ENCODE measurements around the gene APOA1.

Gene APOA1

GRCh38 chr11:116876656-116877055 is 39.2 kb upstream of the APOA1 start:
- POLR2A ChIA-PET, result interaction anchor here (1.6 kb wide), 1 partner anchor 222 kb away, joined by 3 read pairs; no protein-coding TSS in a partner anchor
- TF ChIP-seq SUZ12 (IDR thresholded peaks at IDR 0.05) (no peak), HDGF (IDR thresholded peaks at IDR 0.05; ENCODE audit: borderline replicate concordance) (no peak), BHLHE40 (IDR thresholded peaks at IDR 0.05; ENCODE audit: borderline replicate concordance) (no peak), TARDBP (IDR thresholded peaks at IDR 0.05) (no peak), LEF1 (IDR thresholded peaks at IDR 0.05; ENCODE audit: borderline replicate concordance) (no peak), ARNT (IDR thresholded peaks at IDR 0.05) (no peak), PKNOX1 (IDR thresholded peaks at IDR 0.05) (no peak), FOXA1 (IDR thresholded peaks at IDR 0.05) (no peak), L3MBTL2 (conservative IDR thresholded peaks at IDR 0.05) (no peak), ZNF384 (IDR thresholded peaks at IDR 0.05) (no peak), FOXM1 (IDR thresholded peaks at IDR 0.05; ENCODE audit: borderline replicate concordance) (no peak), SP1 (IDR thresholded peaks at IDR 0.05) (no peak), CTBP1 (IDR thresholded peaks at IDR 0.05; ENCODE audit: borderline replicate concordance) (no peak), NFRKB (IDR thresholded peaks at IDR 0.05) (no peak), FOXK2 (IDR thresholded peaks at IDR 0.05) (no peak)
- CTCF ChIA-PET, result no interaction called here
- no peak for DNase-seq (ENCODE audit: extremely low spot score)

DNA sequence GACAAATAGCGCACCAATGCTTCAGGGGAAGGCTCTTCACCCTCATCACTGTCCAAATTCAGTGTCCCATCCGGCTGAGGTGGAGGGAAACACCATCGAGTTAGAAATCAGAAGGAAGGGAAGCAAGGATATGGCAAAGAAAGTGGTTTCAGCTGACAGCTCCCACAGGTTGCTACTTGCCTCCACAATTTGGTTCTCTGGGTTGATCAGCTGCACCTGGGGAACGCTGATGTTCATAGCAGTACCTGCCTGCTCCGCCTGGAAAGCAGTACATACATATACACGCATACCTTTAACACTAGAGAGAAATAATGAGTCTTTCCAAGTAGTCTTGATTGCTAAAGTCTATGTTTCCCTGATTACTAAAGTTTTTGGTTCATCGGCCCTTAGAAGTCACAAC is 37.8 kb upstream of the APOA1 start:
- ChIA-PET CTCF (no interaction called here), POLR2A (no interaction called here)
- no peak for TF ChIP-seq NFRKB (IDR thresholded peaks at IDR 0.05)
- TF ChIP-seq HDGF (IDR thresholded peaks at IDR 0.05; ENCODE audit: borderline replicate concordance), result no peak
- TF ChIP-seq ELF4 (IDR thresholded peaks at IDR 0.05), result no peak
- no peak for TF ChIP-seq LEF1 (IDR thresholded peaks at IDR 0.05; ENCODE audit: borderline replicate concordance)
- no peak for TF ChIP-seq CTBP1 (IDR thresholded peaks at IDR 0.05; ENCODE audit: borderline replicate concordance)
- no peak for TF ChIP-seq FOXM1 (IDR thresholded peaks at IDR 0.05; ENCODE audit: borderline replicate concordance)
- TF ChIP-seq SUZ12 (IDR thresholded peaks at IDR 0.05), result no peak
- no peak for TF ChIP-seq FOXK2 (IDR thresholded peaks at IDR 0.05)
- TF ChIP-seq BHLHE40 (IDR thresholded peaks at IDR 0.05; ENCODE audit: borderline replicate concordance), result no peak
- no peak for TF ChIP-seq SP1 (IDR thresholded peaks at IDR 0.05)
- TF ChIP-seq FOXA1 (IDR thresholded peaks at IDR 0.05), result no peak
- DNase-seq (ENCODE audit: extremely low spot score), result no peak

DNA sequence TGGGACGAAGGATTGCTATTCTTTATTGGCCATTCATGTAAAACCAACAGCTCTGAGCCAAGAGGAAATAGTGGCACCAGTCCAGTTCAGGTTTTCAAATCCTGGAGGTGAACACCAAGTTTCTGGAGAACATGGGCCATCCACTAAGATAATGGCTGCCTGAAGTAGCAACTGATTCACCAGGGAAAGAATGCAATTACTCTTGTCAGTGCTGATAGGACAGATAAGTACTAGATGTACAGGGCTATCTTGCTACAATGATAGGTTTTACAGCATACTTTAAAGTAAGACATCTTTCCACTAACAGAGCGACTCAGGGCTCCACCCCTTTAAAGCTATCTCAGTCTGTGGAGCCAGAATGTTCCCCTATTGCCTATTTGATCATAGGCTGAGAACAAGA is 36.8 kb upstream of the APOA1 start:
- no peak for DNase-seq (ENCODE audit: extremely low spot score)
- CTCF ChIA-PET, result no interaction called here
- no peak for TF ChIP-seq FOXK2 (IDR thresholded peaks at IDR 0.05)
- no peak for TF ChIP-seq ELF4 (IDR thresholded peaks at IDR 0.05)
- TF ChIP-seq FOXM1 (IDR thresholded peaks at IDR 0.05; ENCODE audit: borderline replicate concordance), result no peak
- TF ChIP-seq FOXA1 (IDR thresholded peaks at IDR 0.05), result no peak
- TF ChIP-seq SUZ12 (IDR thresholded peaks at IDR 0.05), result no peak
- no peak for TF ChIP-seq L3MBTL2 (conservative IDR thresholded peaks at IDR 0.05)
- no peak for TF ChIP-seq BHLHE40 (IDR thresholded peaks at IDR 0.05; ENCODE audit: borderline replicate concordance)
- TF ChIP-seq SP1 (IDR thresholded peaks at IDR 0.05), result no peak
- no peak for TF ChIP-seq NFRKB (IDR thresholded peaks at IDR 0.05)
- TF ChIP-seq ZNF384 (IDR thresholded peaks at IDR 0.05), result no peak
- no peak for TF ChIP-seq HDGF (IDR thresholded peaks at IDR 0.05; ENCODE audit: borderline replicate concordance)
- TF ChIP-seq TARDBP (IDR thresholded peaks at IDR 0.05), result no peak
- no peak for TF ChIP-seq CTBP1 (IDR thresholded peaks at IDR 0.05; ENCODE audit: borderline replicate concordance)
- POLR2A ChIA-PET, result no interaction called here

- DNase-seq (ENCODE audit: extremely low spot score), result no peak
- no peak for TF ChIP-seq HDGF (IDR thresholded peaks at IDR 0.05; ENCODE audit: borderline replicate concordance)
- TF ChIP-seq ELF4 (IDR thresholded peaks at IDR 0.05), result no peak
- no peak for TF ChIP-seq FOXK2 (IDR thresholded peaks at IDR 0.05)
- no peak for TF ChIP-seq NFRKB (IDR thresholded peaks at IDR 0.05)
- TF ChIP-seq FOXM1 (IDR thresholded peaks at IDR 0.05; ENCODE audit: borderline replicate concordance), result no peak
- TF ChIP-seq PKNOX1 (IDR thresholded peaks at IDR 0.05), result no peak
- TF ChIP-seq FOXA1 (IDR thresholded peaks at IDR 0.05), result no peak
- TF ChIP-seq LEF1 (IDR thresholded peaks at IDR 0.05; ENCODE audit: borderline replicate concordance), result no peak
- no peak for TF ChIP-seq ZNF384 (IDR thresholded peaks at IDR 0.05)
- no peak for TF ChIP-seq L3MBTL2 (conservative IDR thresholded peaks at IDR 0.05)
- POLR2A ChIA-PET, result no interaction called here
- CTCF ChIA-PET, result no interaction called here
These were observed 36.0 kb upstream of the APOA1 start for GRCh38 chr11:116873381-116873780.

DNA sequence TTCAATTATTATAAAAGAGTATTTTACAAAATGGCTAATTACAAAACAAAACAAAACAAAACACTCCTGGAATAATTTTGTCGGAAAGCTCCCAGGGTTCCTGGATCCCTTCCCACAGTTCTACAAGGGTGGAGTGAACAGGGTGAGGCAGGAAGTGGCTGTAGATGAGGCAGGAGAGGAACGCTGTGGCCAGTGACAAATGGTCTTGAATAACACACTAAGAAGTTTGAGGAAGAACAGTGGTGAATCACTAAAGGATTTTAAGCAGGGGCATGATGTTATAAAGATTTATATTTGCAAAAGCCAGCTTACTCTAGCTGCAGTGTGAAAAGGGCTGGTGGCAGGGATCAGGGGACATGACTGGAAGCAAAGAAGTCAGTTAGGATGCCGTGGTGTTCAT is 33.8 kb upstream of the APOA1 start:
- TF ChIP-seq ARNT (IDR thresholded peaks at IDR 0.05) (no peak), HDGF (IDR thresholded peaks at IDR 0.05; ENCODE audit: borderline replicate concordance) (no peak)
- POLR2A ChIA-PET, result no interaction called here
- DNase-seq (ENCODE audit: extremely low spot score), result no peak
- CTCF ChIA-PET, result no interaction called here

DNA sequence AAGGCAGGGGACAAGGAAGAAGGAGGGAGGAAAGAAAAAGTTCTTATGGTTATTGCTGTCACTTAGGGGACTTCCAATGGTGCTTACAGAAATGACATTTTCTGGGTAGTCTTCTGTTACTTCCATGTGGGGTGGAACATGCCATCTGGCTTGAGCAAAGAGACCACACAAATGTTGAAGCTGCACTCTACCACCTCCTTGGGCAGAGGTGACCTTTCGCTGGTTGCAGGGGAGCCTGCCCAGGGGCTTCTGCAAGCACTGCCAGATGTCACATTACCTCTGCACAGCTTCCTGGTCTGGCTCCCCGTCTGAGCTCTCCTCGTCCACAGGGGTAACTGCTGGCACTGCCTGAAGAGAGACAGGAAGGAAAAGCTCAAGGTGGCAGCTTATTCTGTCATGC is 32.6 kb upstream of the APOA1 start:
- POLR2A ChIA-PET, result no interaction called here
- CTCF ChIA-PET, result no interaction called here
- DNase-seq (ENCODE audit: extremely low spot score), result no peak
- no peak for TF ChIP-seq SP1 (IDR thresholded peaks at IDR 0.05)

DNA sequence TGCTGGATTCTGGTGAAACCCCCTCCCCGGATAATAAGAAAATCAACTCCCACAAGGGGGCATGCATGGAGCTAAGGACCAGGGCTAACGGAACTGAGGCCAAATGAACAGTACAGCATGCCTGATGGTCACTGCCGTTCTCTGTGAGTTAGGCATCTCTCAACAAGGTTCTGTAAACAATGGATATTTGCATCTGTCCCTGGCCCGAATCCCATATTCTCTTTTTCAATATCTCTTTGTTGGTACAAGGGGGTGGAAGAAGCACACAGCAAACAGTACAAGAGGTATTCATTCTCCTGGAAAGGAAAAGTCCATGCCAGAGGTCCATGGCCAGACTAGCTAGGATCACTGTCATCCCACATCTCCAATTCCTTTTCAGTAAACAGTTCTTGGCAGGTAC is 32.2 kb upstream of the APOA1 start:
- no peak for TF ChIP-seq TARDBP (IDR thresholded peaks at IDR 0.05)
- no peak for TF ChIP-seq ARNT (IDR thresholded peaks at IDR 0.05)
- no peak for DNase-seq (ENCODE audit: extremely low spot score)
- ChIA-PET CTCF (interaction anchor here (0.5 kb wide), 1 partner anchor 236 kb away, joined by 3 read pairs; no protein-coding TSS in a partner anchor), POLR2A (no interaction called here)

DNA sequence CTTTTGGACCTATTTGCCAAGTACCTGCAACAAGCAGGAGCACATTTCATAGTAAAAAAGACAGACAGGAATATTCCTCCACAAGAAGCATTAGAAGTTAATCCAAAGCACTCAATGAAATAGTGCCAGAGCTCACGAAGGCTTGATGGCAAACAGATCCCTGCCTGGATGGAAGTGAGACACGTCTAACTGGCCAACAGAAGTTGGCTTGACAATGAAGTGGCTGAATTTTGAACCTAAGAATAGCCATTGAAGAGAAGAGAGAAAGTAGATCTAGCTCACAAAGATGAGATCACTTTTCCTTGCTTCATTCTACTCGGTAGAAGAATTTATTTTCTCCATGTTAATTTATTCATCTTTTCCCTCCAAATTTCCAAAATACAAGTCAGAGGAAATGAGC is 30.6 kb upstream of the APOA1 start:
- TF ChIP-seq CTBP1 (IDR thresholded peaks at IDR 0.05; ENCODE audit: borderline replicate concordance), result no peak
- no peak for TF ChIP-seq PKNOX1 (IDR thresholded peaks at IDR 0.05)
- no peak for TF ChIP-seq LEF1 (IDR thresholded peaks at IDR 0.05; ENCODE audit: borderline replicate concordance)
- TF ChIP-seq TARDBP (IDR thresholded peaks at IDR 0.05), result no peak
- TF ChIP-seq HDGF (IDR thresholded peaks at IDR 0.05; ENCODE audit: borderline replicate concordance), result no peak
- no peak for TF ChIP-seq ARNT (IDR thresholded peaks at IDR 0.05)
- TF ChIP-seq FOXK2 (IDR thresholded peaks at IDR 0.05), result no peak
- TF ChIP-seq SP1 (IDR thresholded peaks at IDR 0.05), result no peak
- TF ChIP-seq FOXA1 (IDR thresholded peaks at IDR 0.05), result no peak
- TF ChIP-seq NFRKB (IDR thresholded peaks at IDR 0.05), result no peak
- no peak for TF ChIP-seq L3MBTL2 (conservative IDR thresholded peaks at IDR 0.05)
- TF ChIP-seq ZNF384 (IDR thresholded peaks at IDR 0.05), result no peak
- TF ChIP-seq SUZ12 (IDR thresholded peaks at IDR 0.05), result no peak
- no peak for TF ChIP-seq BHLHE40 (IDR thresholded peaks at IDR 0.05; ENCODE audit: borderline replicate concordance)
- no peak for TF ChIP-seq FOXM1 (IDR thresholded peaks at IDR 0.05; ENCODE audit: borderline replicate concordance)
- no peak for TF ChIP-seq ELF4 (IDR thresholded peaks at IDR 0.05)
- ChIA-PET CTCF (no interaction called here), POLR2A (no interaction called here)
- no peak for DNase-seq (ENCODE audit: extremely low spot score)

Data from HEK293T (cell line).